SIG-M5 treated with dmso at 0.1 percent for 504 hours (cell line): ENCODE measurements around the gene CD99L2.

Source experiments
- DNase-seq: peaks from one replicate; lab custom pipeline; 2025; ENCODE audit not compliant: unreplicated experiment; lab: John Stamatoyannopoulos, UW

Gene CD99L2

DNA sequence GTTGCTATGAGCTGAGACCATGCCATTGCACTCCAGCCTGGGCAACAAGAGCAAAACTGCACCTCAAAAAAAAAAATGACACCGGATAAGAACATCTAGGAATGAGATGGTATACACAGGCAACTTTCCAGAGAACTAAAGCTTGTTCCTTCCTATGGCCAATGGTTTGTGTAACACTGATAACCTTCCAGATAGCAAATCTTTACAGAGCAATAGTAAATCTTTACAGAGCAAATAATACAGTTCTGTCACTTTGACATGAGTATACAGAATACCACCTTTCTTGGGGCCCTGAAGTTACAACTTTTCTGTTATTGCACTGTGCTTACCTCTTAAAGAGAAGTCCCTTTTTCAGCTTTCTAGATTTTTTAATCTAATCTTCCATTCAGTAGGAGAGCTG, 91.6 kb downstream of the CD99L2 start:
- no peak for DNase-seq

DNA sequence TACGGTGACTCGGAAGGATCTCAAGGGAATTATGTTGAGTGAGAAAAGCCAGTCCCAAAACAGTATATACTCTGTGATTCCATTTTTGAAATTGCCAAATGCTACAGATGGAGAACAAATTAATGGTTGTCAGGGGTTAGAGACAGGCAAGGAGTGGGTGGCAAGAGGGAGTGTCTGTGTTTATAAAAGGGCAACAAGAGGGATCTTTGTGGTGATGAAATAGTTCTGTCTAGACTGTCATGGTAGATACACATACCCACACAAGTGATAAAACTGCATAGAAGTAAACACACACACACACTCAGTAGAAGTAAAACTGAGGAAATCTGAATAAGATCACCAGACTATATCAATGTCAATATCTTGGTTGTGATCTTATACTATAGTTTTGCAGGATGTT, 92.7 kb downstream of the CD99L2 start:
- DNase-seq: no peak

DNA sequence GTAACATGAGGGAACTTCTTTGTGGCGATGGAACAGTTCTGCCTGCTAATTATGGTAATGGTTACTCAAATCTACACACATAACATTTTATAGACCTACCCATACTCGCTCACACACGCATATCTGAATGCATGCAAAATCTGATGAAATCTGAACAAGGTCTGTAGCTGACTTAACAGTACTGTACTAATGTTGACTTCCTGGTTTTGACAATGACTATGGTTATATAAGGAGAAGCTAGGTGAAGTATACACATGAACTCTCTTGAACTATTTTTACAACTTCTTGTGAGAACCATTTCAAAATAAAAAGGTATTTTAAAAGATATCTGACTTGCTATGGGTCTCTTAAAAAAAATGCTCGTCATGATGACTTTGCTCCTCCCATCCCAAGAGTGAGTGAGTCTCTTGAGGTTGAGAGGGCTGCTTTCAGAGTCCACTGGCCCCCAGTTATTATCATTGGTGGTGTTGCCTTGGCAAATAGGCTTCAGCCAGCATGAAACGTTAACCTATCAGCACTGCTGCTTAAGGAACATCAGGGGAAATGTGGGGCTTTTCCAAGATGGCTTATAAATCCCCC, 105.4 kb downstream of the CD99L2 start:
- no peak for DNase-seq

DNA sequence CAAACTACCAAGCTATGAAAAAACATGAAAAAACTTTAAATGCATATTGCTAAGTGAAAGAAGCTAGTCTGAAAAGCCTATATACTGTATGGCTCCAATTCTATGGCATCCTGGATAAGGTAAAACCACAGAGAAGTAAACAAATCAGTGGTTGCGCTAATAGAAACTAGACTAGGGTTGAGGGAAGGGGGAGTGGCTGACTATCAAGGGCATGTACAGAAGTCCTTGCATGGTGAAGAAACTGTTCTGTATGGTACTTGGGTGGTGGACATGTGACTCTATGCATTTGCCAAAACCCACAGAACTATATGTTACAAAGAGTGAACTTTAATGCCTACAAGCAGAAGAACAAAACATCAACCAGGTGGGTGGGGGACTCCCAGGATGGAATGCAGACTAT, 108.4 kb downstream of the CD99L2 start:
- DNase-seq: no peak

DNA sequence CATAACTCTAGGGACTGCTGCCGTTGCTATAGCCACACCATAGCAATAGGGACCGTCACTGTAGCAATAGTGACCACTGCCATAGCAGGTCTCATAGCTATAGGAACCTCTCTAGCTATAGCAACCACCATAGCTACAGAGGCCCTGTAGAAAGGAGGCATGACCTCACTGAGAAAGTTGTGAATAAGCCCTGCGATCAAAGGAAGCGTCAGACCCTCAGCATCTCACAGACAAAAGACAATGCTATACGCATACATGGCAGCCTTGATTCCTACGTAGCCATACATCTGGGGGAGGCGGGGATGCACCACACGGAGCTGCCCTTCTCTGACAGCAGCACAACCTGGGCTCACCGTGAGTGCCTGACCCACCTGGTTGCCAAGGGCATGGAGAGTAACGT, 116.8 kb downstream of the CD99L2 start:
- no peak for DNase-seq

DNA sequence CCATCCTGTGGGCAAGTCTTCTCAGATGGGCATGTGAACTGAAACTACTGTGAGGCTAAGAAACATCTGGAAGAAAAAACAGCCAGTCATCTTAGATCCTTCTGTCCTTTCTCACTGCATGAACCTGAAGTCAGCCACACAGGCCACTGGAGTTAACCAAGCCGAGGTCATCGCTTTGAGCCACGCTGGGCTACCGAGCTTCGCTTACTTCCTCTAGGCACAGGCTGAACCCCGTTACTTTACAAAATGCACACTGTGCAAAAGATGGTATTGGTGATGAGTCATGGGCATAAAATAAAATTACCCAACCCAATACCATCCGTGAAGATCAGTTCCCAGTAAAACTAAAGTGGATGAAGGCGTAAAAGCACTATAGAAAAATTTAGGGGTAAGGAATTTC, 119.1 kb downstream of the CD99L2 start:
- DNase-seq: no peak

DNA sequence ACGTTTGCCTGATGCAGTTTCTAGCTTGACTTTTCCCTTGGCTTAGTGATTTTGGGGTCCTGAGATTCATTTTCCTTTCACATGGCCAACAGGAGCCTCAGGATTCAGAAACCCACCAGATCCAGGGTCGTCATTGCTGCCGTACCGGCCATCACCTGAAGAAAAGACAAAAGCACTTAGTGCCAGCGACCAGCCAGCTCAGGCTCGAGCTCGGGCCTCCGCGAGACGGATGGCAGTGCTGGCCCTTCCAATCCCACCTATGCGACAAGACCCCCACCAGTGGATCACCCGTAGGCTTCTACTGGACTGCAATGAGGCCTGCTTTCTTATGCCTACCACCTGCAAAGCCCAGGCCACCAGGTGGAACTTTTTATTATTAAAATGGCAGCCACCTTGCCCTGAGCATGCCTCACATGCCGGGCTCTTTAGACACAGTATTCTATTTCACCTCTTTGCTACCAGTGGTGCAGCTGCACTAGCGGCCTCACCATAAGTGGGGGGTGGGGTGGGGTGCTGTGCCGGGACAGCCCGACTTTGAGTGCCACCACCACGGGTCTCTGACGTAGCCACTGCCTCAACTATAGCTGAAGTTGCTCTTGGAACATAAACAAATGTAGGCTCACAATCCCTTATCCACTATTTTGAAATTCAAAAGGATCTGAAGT, 121.0 kb downstream of the CD99L2 start:
- no peak for DNase-seq

DNA sequence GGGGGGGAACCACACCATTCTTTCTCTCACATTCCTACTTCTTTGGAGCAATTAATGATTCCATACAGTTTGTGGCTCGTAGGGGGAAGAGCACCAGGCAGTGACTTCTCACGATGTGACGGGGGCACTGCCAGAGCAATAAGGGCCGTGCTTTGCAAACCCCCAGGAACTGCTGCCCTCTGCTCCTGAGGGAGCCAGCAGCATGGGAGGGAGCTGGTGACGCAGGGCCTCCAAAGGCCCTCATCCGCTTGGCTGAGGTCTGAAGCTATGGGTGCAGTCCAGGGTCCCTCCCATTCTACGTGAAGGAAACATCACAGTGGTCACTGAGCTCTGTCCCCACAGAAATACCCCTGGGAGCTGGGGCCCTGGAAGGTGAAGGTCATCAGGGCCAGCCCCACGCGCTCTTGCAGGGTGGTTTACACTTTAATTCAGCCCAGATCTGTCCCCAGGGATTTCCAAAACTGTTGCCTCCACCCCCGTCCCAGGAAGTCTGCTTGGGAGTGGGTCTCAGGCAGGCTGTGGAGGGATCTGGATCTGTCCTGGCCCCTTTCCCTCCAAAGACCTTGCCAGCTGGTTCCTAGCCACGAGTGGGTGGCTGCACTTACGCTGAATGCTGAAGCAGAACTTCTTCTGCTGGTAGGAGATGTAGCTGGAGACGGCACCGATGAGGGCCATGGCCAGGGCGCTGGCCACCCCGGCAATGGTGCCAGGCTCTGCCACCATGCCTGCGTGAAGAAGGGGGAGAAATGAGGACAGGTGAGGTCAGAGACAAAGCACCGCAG, 122.7 kb downstream of the CD99L2 start:
- no peak for DNase-seq

DNA sequence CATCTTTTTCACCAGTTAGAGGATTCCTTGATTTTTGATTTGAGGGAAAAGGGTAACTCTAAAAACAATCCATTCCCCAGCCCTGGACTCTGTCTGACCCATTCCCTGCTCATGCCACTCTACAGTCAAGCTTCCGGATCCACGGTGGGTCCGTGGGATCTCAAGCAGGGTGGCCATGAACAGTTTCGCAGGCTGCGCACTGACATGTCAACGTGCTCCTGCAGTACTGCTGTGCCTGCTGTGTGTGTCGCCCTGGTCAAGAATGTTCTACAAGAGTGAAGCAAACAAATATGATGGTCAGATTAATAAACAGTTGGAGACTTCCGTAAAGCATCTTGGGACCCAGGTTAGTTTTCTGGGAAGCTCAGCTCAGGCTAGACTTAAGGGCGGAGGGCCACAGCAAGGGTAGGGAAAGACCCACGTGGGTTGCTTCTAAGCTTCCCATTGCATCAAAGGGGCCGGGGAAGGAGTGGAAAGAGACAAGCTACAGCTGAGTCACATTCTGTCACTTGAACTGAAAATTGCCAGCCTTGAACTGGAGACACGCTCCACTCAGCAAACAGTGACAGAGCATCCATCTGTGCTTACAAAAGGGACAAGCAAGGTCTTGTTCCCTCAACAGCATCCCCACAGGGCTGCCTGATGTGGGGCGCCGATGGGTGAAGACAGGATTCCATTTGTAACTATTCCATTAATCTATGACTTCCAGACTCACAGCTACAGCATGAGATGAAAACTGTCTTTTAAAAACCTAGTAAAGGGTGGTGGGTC, 123.5 kb downstream of the CD99L2 start:
- DNase-seq: no peak

DNA sequence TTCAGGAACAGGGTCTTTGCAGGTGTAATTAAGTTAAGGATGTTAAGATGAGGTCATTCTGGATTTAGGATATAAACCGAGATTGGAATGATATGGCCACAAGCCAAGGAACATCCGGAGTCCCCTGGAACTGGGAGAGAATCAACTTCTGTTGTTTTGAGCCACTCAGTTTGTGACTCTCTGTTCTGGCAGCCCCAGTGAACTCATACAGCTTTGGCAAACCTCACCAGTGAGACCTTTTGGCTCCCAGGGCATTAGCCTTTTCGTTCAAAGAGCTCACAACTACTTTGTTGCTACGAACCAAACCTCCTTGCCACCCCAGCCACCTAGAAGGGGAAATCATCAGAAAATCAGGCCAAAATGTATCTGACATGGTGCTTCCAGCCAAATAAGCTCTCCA, 124.8 kb downstream of the CD99L2 start:
- no peak for DNase-seq

DNA sequence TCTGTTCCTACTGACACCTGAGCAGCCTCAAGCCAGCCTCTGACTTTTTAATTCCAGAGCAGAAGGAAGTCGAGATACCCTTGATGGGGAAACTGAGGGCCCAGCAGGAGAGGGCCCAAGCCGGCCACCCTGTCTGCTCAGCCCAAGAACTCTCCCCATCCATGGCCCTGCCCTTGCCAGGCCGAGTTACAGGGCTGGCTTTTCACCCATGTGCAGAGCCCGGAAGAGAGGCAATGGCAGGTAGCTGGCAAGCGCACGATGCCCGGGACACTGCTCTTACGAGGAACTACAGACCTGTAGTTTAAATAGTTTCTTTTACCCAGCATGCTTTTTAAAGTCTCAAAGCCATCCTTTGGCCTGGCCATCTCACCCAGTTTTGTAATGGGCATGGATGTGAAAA, 125.4 kb downstream of the CD99L2 start:
- DNase-seq: no peak

DNA sequence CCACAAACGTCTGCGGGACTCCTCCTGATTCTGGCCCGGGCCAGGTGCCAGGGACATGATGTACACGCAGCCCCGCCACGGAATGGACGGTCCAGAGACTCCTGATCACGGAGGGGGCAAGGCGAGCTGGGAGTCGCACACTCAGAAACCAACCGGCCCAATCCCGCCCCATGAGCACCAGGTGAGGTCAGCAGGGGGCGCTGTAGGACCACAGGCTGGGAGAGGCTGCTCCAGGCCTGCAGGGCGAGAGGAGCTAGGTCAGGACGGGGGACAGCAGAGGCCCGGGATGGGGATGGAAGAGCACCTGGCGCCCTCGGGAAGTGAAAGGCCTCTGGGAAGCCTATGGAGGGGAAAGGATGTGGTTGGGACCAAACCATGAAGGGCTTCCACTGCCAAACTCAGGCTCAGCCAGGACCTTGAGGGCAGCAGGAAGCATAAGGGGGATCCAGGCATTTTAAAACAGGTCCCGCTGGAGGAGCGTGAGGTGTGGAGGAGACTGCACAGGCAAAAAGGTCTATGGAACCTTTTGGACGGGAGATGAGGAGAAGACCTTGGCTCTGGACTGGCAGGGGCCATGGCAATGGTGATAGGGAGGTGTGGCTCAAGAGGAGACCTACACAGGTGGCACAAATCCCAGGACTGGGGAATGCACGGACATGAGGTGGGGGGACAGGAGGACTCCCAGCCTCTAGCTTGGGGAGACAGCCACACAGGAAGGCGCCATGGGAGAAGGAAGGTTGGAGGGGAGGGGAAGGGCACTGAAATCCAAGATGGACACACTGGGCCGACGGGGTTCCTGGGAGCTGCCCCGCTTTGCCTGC, 126.1 kb downstream of the CD99L2 start:
- peak; percentile 49 for DNase-seq

DNA sequence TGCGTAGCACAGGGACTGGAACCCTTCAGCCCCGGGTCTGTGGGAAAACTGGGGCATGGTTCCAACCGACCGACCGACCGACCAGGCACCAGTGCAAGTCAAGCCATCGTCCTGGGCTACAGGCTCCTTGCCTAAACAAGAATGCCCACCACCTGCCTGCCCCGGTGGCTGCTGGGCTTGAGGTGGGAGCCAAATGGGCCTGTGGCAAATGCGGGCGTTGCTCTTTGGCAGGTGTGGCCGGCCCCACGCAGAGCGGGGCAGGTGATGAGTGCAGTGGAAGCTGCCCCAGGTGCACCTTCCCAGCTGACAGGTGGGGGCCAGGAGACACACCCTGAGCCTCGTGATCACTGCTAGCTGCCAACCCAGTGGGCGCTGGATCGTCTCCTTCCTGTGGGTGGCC, 127.4 kb downstream of the CD99L2 start:
- no peak for DNase-seq

DNA sequence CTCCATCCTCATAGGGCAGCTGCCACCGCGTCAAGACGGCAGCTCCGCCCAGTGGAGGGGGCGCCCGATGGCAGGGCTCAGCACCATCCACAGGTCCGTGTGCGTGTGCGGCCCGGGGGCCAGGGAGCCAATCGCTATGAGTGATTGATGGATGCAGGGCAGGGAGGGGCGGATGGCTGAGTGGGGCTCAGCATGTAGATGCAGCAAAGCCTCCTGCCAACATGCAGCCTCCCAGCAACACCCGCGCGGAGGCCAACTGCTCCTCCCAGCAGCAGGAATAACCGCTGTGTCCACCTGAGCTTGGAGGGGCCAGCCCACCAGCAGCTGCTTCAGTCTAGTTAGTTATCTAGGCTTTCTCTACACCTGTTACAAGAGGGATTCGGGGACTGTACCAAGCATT, 127.8 kb downstream of the CD99L2 start:
- no peak for DNase-seq

DNA sequence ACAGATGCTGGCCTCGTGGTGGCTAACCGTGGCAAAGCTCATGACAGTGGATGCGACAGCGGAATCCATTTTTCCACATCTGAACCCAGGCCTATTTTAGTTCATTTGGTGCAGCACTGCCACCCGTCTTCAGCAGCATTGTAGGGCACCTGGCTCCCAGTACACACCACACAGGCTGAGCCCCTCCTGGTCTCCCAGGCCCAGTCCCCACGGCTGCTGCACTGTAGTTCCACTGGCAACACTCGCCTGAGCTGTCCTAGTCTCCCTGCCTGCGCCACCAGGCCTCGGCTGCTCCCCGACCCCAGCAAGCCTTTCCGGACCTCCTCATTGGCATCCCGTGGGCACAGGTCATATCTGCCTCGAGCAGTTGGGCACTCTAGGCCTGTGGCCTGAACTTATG, 129.1 kb downstream of the CD99L2 start:
- DNase-seq: no peak

DNA sequence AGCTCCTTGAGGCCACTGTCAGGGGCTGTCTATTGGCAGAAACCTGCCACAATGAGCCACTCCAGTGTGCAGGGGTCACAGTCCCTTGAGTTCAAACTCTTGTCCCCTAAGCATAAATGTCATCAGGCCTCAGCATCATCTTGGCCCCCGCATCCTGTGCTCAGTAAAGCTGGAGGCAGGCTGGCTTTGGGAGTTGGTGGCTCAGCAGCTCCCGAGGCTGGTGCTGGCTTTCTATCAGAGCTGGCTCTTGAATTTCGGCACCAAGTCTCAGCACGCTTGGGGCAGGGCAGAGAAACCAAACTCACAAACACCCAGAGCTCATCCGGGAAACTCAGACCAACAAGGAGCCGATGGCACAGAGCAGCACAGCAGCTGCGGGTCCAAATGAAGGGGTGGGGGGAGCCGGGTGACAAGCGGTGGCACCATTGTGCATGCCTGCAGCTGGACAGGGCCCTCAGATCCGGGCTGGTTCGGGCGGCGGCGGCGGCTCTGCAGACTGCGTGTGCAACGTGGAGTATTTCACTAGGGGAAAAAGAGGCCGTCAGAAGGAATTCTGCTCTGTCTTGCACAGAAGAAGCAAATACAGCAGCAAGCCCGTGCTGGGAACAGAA, 129.8 kb downstream of the CD99L2 start:
- DNase-seq: no peak

DNA sequence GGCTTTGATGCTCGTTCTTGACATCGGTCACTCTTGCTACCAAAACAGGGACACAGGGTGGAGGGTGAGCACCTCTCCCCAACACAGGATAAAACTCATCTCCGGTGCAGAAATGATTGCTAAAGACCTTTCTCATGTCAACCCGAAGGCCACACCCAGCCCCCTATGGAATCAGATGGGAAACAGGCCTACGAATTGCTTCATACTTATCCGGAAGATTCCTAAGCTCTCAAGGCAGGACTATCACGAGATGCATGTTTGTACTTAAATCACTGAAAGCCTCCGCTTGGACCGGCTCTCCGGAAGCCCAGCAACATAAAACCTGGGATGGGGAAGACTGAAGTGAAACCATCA, 130.4 kb downstream of the CD99L2 start:
- DNase-seq: peak; percentile 86

DNA sequence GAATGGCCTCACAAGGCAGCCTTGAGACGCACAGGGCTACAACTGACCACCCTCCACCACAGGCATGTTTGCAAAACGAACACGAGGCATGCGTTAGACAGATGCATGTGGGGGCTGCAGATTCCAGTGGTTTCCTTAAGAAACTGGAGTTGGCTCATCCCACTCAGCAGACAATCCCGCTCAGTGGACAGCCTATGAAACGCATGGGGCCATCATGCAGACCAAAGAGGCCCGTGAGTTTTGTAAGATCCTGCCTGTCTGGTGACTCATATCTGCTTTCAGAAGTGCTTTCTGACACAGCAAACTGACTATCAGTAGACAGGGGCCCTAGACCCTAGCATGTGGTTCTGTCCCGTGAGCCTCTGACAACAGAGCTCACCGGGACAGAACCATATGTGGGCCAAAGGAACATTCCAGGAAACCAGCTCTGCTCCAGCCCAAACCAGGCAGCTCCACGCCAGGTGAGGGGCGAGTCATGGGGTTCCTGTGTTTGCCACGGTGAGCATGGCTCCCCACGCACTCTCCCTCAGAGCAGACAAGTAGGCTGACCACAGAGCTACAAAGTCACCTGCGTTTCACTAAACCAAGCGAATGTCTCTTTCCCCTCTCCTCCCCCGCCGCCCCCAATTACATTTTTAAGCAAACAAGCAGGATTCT, 130.9 kb downstream of the CD99L2 start:
- DNase-seq: peak; percentile 93

DNA sequence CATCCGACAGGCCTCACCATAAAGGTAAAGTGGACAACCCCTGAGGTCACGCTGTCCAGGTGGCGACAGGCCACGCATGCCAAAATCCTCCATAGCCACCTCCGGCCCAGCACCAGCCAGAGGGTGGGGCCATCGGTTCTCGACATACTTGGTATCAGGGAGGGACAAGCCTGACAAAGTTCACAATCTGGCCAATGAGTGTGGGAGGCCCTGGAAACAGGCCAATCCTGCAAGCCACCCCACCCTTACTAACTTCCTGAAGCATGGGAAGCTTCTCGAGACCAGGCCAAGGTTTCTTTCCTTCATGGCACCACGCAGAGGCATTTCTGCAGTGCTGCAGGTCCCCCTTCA, 131.4 kb downstream of the CD99L2 start:
- peak; percentile 76 for DNase-seq
